K562 (cell line): ENCODE results near the gene CACNA1C.

ENCODE experiments used
- ATF4 ChIP-seq: fragments of 450-650 bp; formaldehyde crosslinking; IDR thresholded peaks from 2 replicates; pipeline ENCODE4 v1.4.0; 2022; ENCODE audit warnings: mild to moderate bottlenecking, moderate library complexity
- CTCF ChIP-seq, 3 experiments: IDR thresholded peaks in 2 of 3; conservative IDR thresholded peaks in 1 of 3; 2 replicates each; pipeline ENCODE4 v1.5.1; 2011 to 2012; ENCODE audit warnings: low read length in 3 of 3, mild to moderate bottlenecking in 3 of 3, control low read depth in 2 of 3, improper control_type of control experiment in 1 of 3, inconsistent platforms in 1 of 3, low read depth in 1 of 3, mixed read lengths in 1 of 3, moderate library complexity in 1 of 3; ENCODE audit not compliant: insufficient read depth in 2 of 3
- EZH2 ChIP-seq: IDR thresholded peaks from 2 replicates; pipeline ENCODE4 v1.6.1; 2012; ENCODE audit warnings: low read depth, mild to moderate bottlenecking, inconsistent platforms, low read length, borderline replicate concordance
- HES1 ChIP-seq: fragments of 450-650 bp; IDR thresholded peaks from 2 replicates; pipeline ENCODE4 v1.6.1; 2016; ENCODE audit warnings: low read depth, mild to moderate bottlenecking, moderate library complexity
- HMG20B ChIP-seq: fragments of 250-450 bp; sonication (Bioruptor Pico); IDR thresholded peaks from 2 replicates; pipeline ENCODE4 v1.5.0; 2021; ENCODE audit warnings: mild to moderate bottlenecking
- HNRNPL ChIP-seq: fragments of 200-400 bp; formaldehyde crosslinking; IDR thresholded peaks from 2 replicates; pipeline ENCODE4 v1.6.1; 2017; ENCODE audit warnings: low read depth, mild to moderate bottlenecking, low read length
- JUND ChIP-seq, 2 experiments: IDR thresholded peaks; 2 replicates in 1 of 2; 3 replicates in 1 of 2; pipeline ENCODE4 v1.6.1; 2011; ENCODE audit warnings: borderline replicate concordance in 2 of 2, low read depth in 2 of 2, low read length in 2 of 2, improper control_type of control experiment in 1 of 2, missing biosample characterization in 1 of 2, missing genetic modification characterization in 1 of 2, missing genetic modification reagents in 1 of 2
- KLF6 ChIP-seq: fragments of 250-450 bp; sonication (Bioruptor Pico); IDR thresholded peaks from 2 replicates; pipeline ENCODE4 v1.4.0; 2020; ENCODE audit warnings: mild to moderate bottlenecking, moderate library complexity, borderline replicate concordance
- PBX2 ChIP-seq, 2 experiments: IDR thresholded peaks in 1 of 2; conservative IDR thresholded peaks in 1 of 2; 2 replicates each; pipeline ENCODE4 v1.6.1; 2016; ENCODE audit warnings: low read depth in 2 of 2, mild to moderate bottlenecking in 1 of 2, missing compliant biosample characterization in 1 of 2, missing genetic modification characterization in 1 of 2, moderate library complexity in 1 of 2
- RFX5 ChIP-seq: IDR thresholded peaks from 2 replicates; pipeline ENCODE4 v1.6.1; 2011; ENCODE audit warnings: low read depth, mild to moderate bottlenecking, improper control_type of control experiment, low read length
- TEAD2 ChIP-seq: fragments of 450-650 bp; IDR thresholded peaks from 2 replicates; pipeline ENCODE4 v1.6.1; 2016; ENCODE audit warnings: missing genetic modification characterization, control low read depth, missing compliant biosample characterization
- TOE1 ChIP-seq, 2 experiments: fragments of 450-650 bp in 1 of 2; sonication (generic) in 1 of 2; formaldehyde crosslinking in 1 of 2; IDR thresholded peaks; 2 replicates each; pipeline versions ENCODE4 v1.7.1 to v1.8.0; 2016 to 2022; ENCODE audit warnings: borderline replicate concordance in 2 of 2, mild to moderate bottlenecking in 2 of 2, antibody characterized with exemption in 1 of 2, inconsistent platforms in 1 of 2, low read depth in 1 of 2, missing genetic modification reagents in 1 of 2, moderate library complexity in 1 of 2
- USF1 ChIP-seq: sonication (generic); formaldehyde crosslinking; IDR thresholded peaks from 2 replicates; pipeline ENCODE4 v1.9.0; 2022; ENCODE audit warnings: mild to moderate bottlenecking, missing genetic modification reagents
- ZNF239 ChIP-seq: fragments of 250-450 bp; sonication (Bioruptor Pico); IDR thresholded peaks from 2 replicates; pipeline ENCODE4 v1.4.0; 2020; ENCODE audit warnings: mild to moderate bottlenecking

GRCh38 chr12:2641761-2642160, 589.0 kb downstream of the CACNA1C start:
- TF ChIP-seq EZH2 = no peak
- TF ChIP-seq RFX5 = no peak
- no peak for TF ChIP-seq ZNF239
- TF ChIP-seq TOE1 (IDR thresholded peaks at IDR 0.05; ENCODE audit: borderline replicate concordance) = no peak
- TF ChIP-seq TOE1 (CRISPR knock-in tag; IDR thresholded peaks at IDR 0.05; ENCODE audit: borderline replicate concordance, low read depth) = no peak
- no peak for TF ChIP-seq HMG20B
- no peak for TF ChIP-seq USF1
- no peak for TF ChIP-seq TEAD2 (tag)
- no peak for TF ChIP-seq CTCF (IDR thresholded peaks at IDR 0.05 in 2 of 3, conservative IDR thresholded peaks at IDR 0.05 in 1 of 3; ENCODE audit: insufficient read depth in 2 of 3, low read depth in 1 of 3, low read length in 3 of 3)
- no peak for TF ChIP-seq PBX2 (CRISPR knock-in tag; IDR thresholded peaks at IDR 0.05; ENCODE audit: low read depth)
- no peak for TF ChIP-seq PBX2 (tag; conservative IDR thresholded peaks at IDR 0.05; ENCODE audit: low read depth)
- TF ChIP-seq ATF4 (CRISPR knock-in tag) = no peak
- TF ChIP-seq KLF6 = no peak
- no peak for TF ChIP-seq JUND (IDR thresholded peaks at IDR 0.05; ENCODE audit: borderline replicate concordance, low read depth, low read length)
- TF ChIP-seq JUND (tag; IDR thresholded peaks at IDR 0.05; ENCODE audit: borderline replicate concordance, low read depth, low read length) = no peak
- no peak for TF ChIP-seq HES1
- TF ChIP-seq HNRNPL = no peak
